Measurements from ENCODE around the gene PPP2R5D. TPM values are rescaled to one million over a fixed set of nuclear protein-coding genes. Genes with fewer than 3 reads are reported as not detected.
"Not testable (repeated sequence)": the region's sequence is repeated elsewhere in the genome, so short reads cannot be mapped to it uniquely, and the experiment has no call there.

The PPP2R5D gene
- total and polyA plus RNA-seq, 7 donors = 26.7 to 41.5 (median 35.5) TPM

- no peak for TF ChIP-seq CTCF (IDR thresholded peaks at IDR 0.05)
- TF ChIP-seq POLR2A (IDR thresholded peaks at IDR 0.05) = no peak
- no peak for TF ChIP-seq POLR2AphosphoS5 (IDR thresholded peaks at IDR 0.05)
- no peak for TF ChIP-seq EP300 (IDR thresholded peaks at IDR 0.05)
- no peak overlapping the region for H3K4me3 ChIP-seq
These were observed 41.9 kb upstream of the PPP2R5D start for GRCh38 chr6:42942444-42942843.

GRCh38 chr6:42947950-42948349 lies 36.4 kb upstream of the PPP2R5D start:
- Histone ChIP-seq H3K27me3 (no peaks in the 10 kb centered on the region), H3K27ac (peak overlapping the region in 1 of 4 donors; percentile 0), H3K9me3 (no peaks in the 10 kb centered on the region), H3K4me3 (no peak overlapping the region), H3K4me1 (peaks cover 0 to 10% (median 7%) of the 10 kb centered on the region in 4 donors), H3K36me3 (peaks cover 0 to 13% (median 6%) of the 10 kb centered on the region in 4 donors)
- intact Hi-C loops (cut with DNase I) = no loop called here
- DNase-seq = no peak
- no peak for TF ChIP-seq CTCF (IDR thresholded peaks at IDR 0.05)
- TF ChIP-seq POLR2AphosphoS5 (IDR thresholded peaks at IDR 0.05) = peak in 1 of 4 donors; percentile 20
- no peak for TF ChIP-seq POLR2A (IDR thresholded peaks at IDR 0.05)

More at GRCh38 chr6:42942444-42942843, 41.9 kb upstream of the PPP2R5D start:
- DNase-seq = no peak
- no peaks in the 10 kb centered on the region for H3K9me3 ChIP-seq
- H3K4me1 ChIP-seq = no peaks in the 10 kb centered on the region
- H3K27ac ChIP-seq = no peak overlapping the region
- intact Hi-C loops (cut with DNase I) = no loop called here
- no peaks in the 10 kb centered on the region for H3K27me3 ChIP-seq
- 84 to 86% methylated on average over 7 of the region's 7 CpGs for WGBS, 2 donors
- peaks cover 8 to 35% (median 26%) of the 10 kb centered on the region in 4 donors for H3K36me3 ChIP-seq

- DNase-seq = no peak
- H3K27me3 ChIP-seq = no peaks in the 10 kb centered on the region
- H3K9me3 ChIP-seq = no peaks in the 10 kb centered on the region
- intact Hi-C loops (cut with DNase I) = no loop called here
- H3K4me3 ChIP-seq = no peak overlapping the region
- no peaks in the 10 kb centered on the region for H3K36me3 ChIP-seq
- no peak overlapping the region for H3K27ac ChIP-seq
- peaks cover 0 to 10% (median 7%) of the 10 kb centered on the region in 4 donors for H3K4me1 ChIP-seq
- 93 to 94% methylated on average over 4 of the region's 4 CpGs for WGBS, 2 donors
- TF ChIP-seq POLR2AphosphoS5 (IDR thresholded peaks at IDR 0.05) (no peak), CTCF (IDR thresholded peaks at IDR 0.05) (no peak), EP300 (IDR thresholded peaks at IDR 0.05) (no peak), POLR2A (IDR thresholded peaks at IDR 0.05) (no peak)
These were observed 32.0 kb upstream of the PPP2R5D start for GRCh38 chr6:42952389-42952788.

GRCh38 chr6:42954405-42954804 lies 30.0 kb upstream of the PPP2R5D start:
- H3K4me1 ChIP-seq; H3K27me3 ChIP-seq; H3K27ac ChIP-seq; intact Hi-C loops (cut with DNase I); H3K36me3 ChIP-seq; H3K4me3 ChIP-seq; DNase-seq; H3K9me3 ChIP-seq: not testable (repeated sequence)
- WGBS, 2 donors = 80 to 92% methylated on average over 4 of the region's 4 CpGs

GRCh38 chr6:42958125-42958524 lies 26.2 kb upstream of the PPP2R5D start:
- H3K4me3 ChIP-seq = no peak overlapping the region
- no peaks in the 10 kb centered on the region for H3K9me3 ChIP-seq
- no peak overlapping the region for H3K27ac ChIP-seq
- intact Hi-C loops (cut with DNase I) = no loop called here
- H3K27me3 ChIP-seq = no peaks in the 10 kb centered on the region
- DNase-seq = no peak
- peaks cover 0 to 16% (median 14%) of the 10 kb centered on the region in 4 donors for H3K4me1 ChIP-seq
- 80 to 89% methylated on average over 8 of the region's 8 CpGs for WGBS, 2 donors
- TF ChIP-seq CTCF (IDR thresholded peaks at IDR 0.05) = no peak
- no peak for TF ChIP-seq POLR2A (IDR thresholded peaks at IDR 0.05)
- TF ChIP-seq POLR2AphosphoS5 (IDR thresholded peaks at IDR 0.05) = no peak
- no peak for TF ChIP-seq EP300 (IDR thresholded peaks at IDR 0.05)
- peaks cover 0 to 4% (median 0%) of the 10 kb centered on the region in 4 donors for H3K36me3 ChIP-seq

All from sigmoid colon (tissue), 7 donors.